Sigmoid colon (tissue), 4 donors: ENCODE results near the gene TEX52.

Source experiments
- CTCF ChIP-seq, 4 experiments: fragments of 450-650 bp in 3 of 4; fragments of 200-600 bp in 1 of 4; IDR thresholded peaks; one replicate each; pipeline ENCODE4 v1.5.1; 2016 to 2019; ENCODE audit warnings: antibody characterized with exemption in 4 of 4, mild to moderate bottlenecking in 3 of 4, moderate library complexity in 2 of 4
- EP300 ChIP-seq, 4 donors: sonication (generic); formaldehyde crosslinking; IDR thresholded peaks; one replicate each; pipeline ENCODE4 v1.6.1; 2017; ENCODE audit warnings: antibody characterized with exemption in 4 of 4
- POLR2A ChIP-seq, 2 donors: fragments of 450-650 bp; IDR thresholded peaks; one replicate each; pipeline ENCODE4 v1.6.1; 2016; ENCODE audit warnings: antibody characterized with exemption in 2 of 2, mild to moderate bottlenecking in 2 of 2, moderate library complexity in 2 of 2

GRCh38 chr12:2801044-2801783 lies 55.6 kb downstream of the TEX52 start:
- TF ChIP-seq CTCF (IDR thresholded peaks at IDR 0.05) (no peak), POLR2A (IDR thresholded peaks at IDR 0.05) (no peak), EP300 (IDR thresholded peaks at IDR 0.05) (no peak)
